Stomach smooth muscle (tissue), 2 donors: ENCODE measurements around the gene AHCYL2.

Experiments used
- H3K27ac ChIP-seq: one replicate; pipeline ENCODE4 v1.7.0; 2013; ENCODE audit warnings: mild to moderate bottlenecking, low read length, inconsistent platforms
- H3K27me3 ChIP-seq, 2 donors: one replicate each; pipeline ENCODE4 v1.7.0; 2013; ENCODE audit warnings: low read length in 2 of 2; ENCODE audit not compliant: insufficient read depth in 2 of 2, control insufficient read depth in 1 of 2
- H3K36me3 ChIP-seq, 2 donors: one replicate each; pipeline ENCODE4 v1.7.0; 2013; ENCODE audit warnings: low read length in 2 of 2; ENCODE audit not compliant: control insufficient read depth in 2 of 2, insufficient read depth in 2 of 2
- H3K4me1 ChIP-seq: one replicate; pipeline ENCODE4 v1.7.0; 2013; ENCODE audit warnings: low read length; ENCODE audit not compliant: control insufficient read depth, insufficient read depth
- H3K4me3 ChIP-seq, 2 donors: one replicate each; pipeline ENCODE4 v1.7.0; 2013; ENCODE audit warnings: low read length in 2 of 2
- H3K9ac ChIP-seq, 2 donors: one replicate each; pipeline ENCODE4 v1.7.0; 2013; ENCODE audit warnings: low read length in 2 of 2, mild to moderate bottlenecking in 1 of 2
- H3K9me3 ChIP-seq, 2 donors: one replicate each; pipeline ENCODE4 v1.7.0; 2013; ENCODE audit warnings: low read length in 2 of 2; ENCODE audit not compliant: control insufficient read depth in 2 of 2
- donor health status: healthy.
- donor health status: Pancreatic carcinoma.

AHCYL2 gene

GRCh38 chr7:129371487-129371886, 146.7 kb downstream of the AHCYL2 start:
- Histone ChIP-seq H3K4me3 (no peak overlapping the region), H3K36me3 (no peaks in the 10 kb centered on the region), H3K9ac (no peak overlapping the region), H3K4me1 (peaks cover 2% of the 10 kb centered on the region), H3K27ac (no peak overlapping the region), H3K27me3 (no peaks in the 10 kb centered on the region), H3K9me3 (no peaks in the 10 kb centered on the region)

- Histone ChIP-seq H3K4me3 (no peak overlapping the region), H3K36me3 (no peaks in the 10 kb centered on the region), H3K9me3 (no peaks in the 10 kb centered on the region), H3K27me3 (no peaks in the 10 kb centered on the region), H3K4me1 (no peaks in the 10 kb centered on the region), H3K27ac (no peak overlapping the region), H3K9ac (no peak overlapping the region)
Observed at GRCh38 chr7:129373651-129374428, 149.0 kb downstream of the AHCYL2 start.

DNA sequence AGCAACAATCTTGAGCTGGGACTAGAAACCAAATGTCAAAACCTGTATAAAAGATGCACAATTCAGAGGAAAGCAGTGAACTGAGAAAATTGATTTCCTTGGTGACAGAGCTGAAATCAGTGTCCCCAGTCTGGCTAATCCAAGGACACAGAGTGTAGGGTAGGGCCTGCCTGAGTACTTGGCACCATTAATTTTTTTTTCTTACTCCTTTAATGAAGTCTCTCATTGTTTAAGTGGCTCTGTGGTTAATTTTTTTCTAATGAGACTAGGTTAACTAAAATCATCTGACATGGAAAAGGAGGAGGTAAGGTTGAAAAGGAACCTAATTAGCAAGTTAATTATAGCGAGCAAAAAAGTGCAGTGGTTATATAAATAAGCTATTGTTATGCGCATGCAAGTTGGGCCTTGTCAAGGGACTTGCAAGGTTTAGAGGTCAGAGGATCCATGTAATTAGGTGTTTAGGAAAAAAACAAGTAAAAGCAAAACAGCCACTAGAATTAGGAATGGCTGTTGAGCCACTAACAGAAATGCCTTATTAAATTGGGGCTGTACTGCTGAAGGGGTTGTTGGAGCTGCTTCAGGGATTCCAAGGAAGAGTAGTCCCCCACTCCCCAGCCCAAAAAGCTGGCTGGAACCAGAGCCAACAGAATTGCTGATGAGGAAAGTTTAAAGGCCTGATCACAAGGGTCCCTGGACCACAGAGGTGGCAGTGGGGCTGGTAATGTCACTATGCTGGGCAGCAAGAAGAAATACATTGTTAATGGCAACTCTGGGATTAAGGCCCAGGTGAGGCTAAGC, 150.5 kb downstream of the AHCYL2 start:
- no peak overlapping the region for H3K27ac ChIP-seq

GRCh38 chr7:129376076-129376777, 151.4 kb downstream of the AHCYL2 start:
- Histone ChIP-seq H3K9me3 (no peaks in the 10 kb centered on the region), H3K27ac (no peak overlapping the region), H3K36me3 (peaks cover 0 to 8% of the 10 kb centered on the region in 2 donors), H3K4me1 (no peaks in the 10 kb centered on the region), H3K9ac (no peak overlapping the region), H3K27me3 (no peaks in the 10 kb centered on the region), H3K4me3 (no peak overlapping the region)

More for the DNA sequence above, 150.5 kb downstream of the AHCYL2 start:
- no peaks in the 10 kb centered on the region for H3K4me1 ChIP-seq
- H3K4me3 ChIP-seq = no peak overlapping the region
- peaks cover 0 to 6% of the 10 kb centered on the region in 2 donors for H3K36me3 ChIP-seq
- no peaks in the 10 kb centered on the region for H3K9me3 ChIP-seq
- no peaks in the 10 kb centered on the region for H3K27me3 ChIP-seq
- no peak overlapping the region for H3K9ac ChIP-seq

GRCh38 chr7:129376778-129377700, 152.2 kb downstream of the AHCYL2 start:
- no peaks in the 10 kb centered on the region for H3K9me3 ChIP-seq
- no peak overlapping the region for H3K9ac ChIP-seq
- no peak overlapping the region for H3K4me3 ChIP-seq
- no peaks in the 10 kb centered on the region for H3K27me3 ChIP-seq
- H3K36me3 ChIP-seq = peaks cover 0 to 9% of the 10 kb centered on the region in 2 donors
- no peak overlapping the region for H3K27ac ChIP-seq
- H3K4me1 ChIP-seq = no peaks in the 10 kb centered on the region

GRCh38 chr7:129381710-129382484, 157.1 kb downstream of the AHCYL2 start:
- H3K36me3 ChIP-seq = peaks cover 0 to 13% of the 10 kb centered on the region in 2 donors

GRCh38 chr7:129383542-129384132, 158.8 kb downstream of the AHCYL2 start:
- H3K4me1 ChIP-seq = no peaks in the 10 kb centered on the region
- H3K36me3 ChIP-seq = peaks cover 0 to 13% of the 10 kb centered on the region in 2 donors
- H3K27me3 ChIP-seq = no peaks in the 10 kb centered on the region
- H3K9me3 ChIP-seq = no peaks in the 10 kb centered on the region
- no peak overlapping the region for H3K27ac ChIP-seq
- H3K9ac ChIP-seq = no peak overlapping the region
- H3K4me3 ChIP-seq = no peak overlapping the region

More at GRCh38 chr7:129381710-129382484, 157.1 kb downstream of the AHCYL2 start:
- no peak overlapping the region for H3K4me3 ChIP-seq
- no peaks in the 10 kb centered on the region for H3K27me3 ChIP-seq
- H3K9ac ChIP-seq = no peak overlapping the region
- no peak overlapping the region for H3K27ac ChIP-seq
- no peaks in the 10 kb centered on the region for H3K9me3 ChIP-seq
- no peaks in the 10 kb centered on the region for H3K4me1 ChIP-seq

DNA sequence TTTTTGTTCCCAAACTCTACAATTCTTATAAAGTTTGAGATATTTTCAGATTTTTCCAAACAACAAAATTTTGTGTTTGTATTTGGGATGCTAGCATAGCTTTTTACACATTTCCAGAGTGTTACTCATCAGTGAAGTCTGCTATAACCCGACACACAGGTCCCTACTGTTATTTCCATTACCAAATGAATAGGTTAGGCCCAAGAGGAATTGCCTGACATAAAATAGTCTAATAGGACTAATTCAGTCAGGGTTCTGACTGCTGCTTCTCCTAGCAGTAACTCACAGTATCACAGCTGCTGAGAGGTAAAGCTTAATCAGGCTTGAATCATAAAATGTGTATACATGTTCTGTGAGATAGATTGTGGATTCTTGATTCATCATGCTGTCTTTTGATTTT, 160.3 kb downstream of the AHCYL2 start:
- Histone ChIP-seq H3K4me3 (no peak overlapping the region), H3K9ac (no peak overlapping the region), H3K36me3 (peaks cover 0 to 8% of the 10 kb centered on the region in 2 donors), H3K4me1 (no peaks in the 10 kb centered on the region), H3K9me3 (no peaks in the 10 kb centered on the region), H3K27me3 (no peaks in the 10 kb centered on the region), H3K27ac (no peak overlapping the region)

DNA sequence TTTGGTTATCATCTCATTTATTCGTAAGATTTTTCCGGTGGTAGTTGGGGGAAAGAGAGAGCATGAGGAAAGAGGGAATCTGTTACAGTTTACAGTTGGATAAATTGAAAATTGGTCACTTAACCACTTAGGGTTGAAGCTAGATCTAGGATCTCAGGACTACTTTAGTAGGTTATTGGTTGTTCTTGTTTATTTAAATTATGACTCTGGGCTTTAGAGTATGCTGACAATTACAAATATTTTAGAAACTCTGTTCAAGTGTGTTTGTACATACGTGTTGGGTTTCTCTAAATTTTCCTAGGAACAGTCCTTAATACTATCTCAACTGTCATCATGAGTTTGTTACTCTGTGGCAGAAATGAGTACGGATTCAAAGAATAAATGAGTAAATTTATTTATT, 160.8 kb downstream of the AHCYL2 start:
- no peak overlapping the region for H3K27ac ChIP-seq
- no peaks in the 10 kb centered on the region for H3K4me1 ChIP-seq
- peaks cover 0 to 6% of the 10 kb centered on the region in 2 donors for H3K36me3 ChIP-seq
- no peak overlapping the region for H3K4me3 ChIP-seq
- no peaks in the 10 kb centered on the region for H3K9me3 ChIP-seq
- no peak overlapping the region for H3K9ac ChIP-seq
- no peaks in the 10 kb centered on the region for H3K27me3 ChIP-seq
